Measurements from ENCODE around the gene MPC1L.

Gene MPC1L

DNA sequence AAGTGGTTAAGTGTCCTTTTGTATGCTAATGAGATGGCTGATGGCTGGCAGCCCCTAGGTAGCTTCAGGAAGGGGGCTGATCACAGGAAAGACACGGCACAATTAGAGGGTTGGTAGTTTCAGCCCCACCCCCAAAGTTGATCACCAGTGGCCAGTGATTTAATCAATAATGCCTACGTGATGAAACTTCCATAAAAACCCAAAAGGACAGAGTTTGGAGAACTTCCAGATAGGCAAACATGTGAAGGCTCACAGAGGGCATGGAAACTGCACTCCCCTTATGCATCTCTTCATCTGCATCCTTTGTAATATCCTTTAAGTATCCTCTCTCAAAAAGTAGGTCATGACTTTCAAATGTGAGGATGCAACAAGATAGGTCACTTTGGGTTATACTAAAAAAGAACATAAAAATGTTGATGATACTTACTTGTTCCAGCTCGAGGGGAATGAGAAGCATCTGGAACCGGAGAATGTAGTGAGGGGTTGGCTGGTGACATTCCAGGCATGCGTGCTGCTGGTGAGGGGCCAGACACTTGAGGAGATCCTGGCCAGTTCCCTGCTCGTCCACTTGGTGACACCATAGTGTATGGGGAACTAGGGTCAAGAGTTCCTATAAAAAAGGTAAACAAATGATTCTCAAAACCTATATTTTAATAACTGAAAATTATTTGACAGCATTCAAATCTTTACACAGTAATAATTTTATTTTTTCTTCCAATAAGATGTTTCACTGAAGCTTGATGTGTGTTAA, 40.8 kb downstream of the MPC1L start:
- no peak overlapping the region for H3K4me3 ChIP-seq (replicated peaks; ENCODE audit: insufficient read depth, low read length)
- H3K27ac ChIP-seq (replicated peaks), result no peak overlapping the region
- no peak for TF ChIP-seq SPI1 (IDR thresholded peaks at IDR 0.05; ENCODE audit: borderline replicate concordance, low read depth)
- no peak for TF ChIP-seq GABPA (IDR thresholded peaks at IDR 0.05; ENCODE audit: low read depth)
- TF ChIP-seq, protein P1, sequence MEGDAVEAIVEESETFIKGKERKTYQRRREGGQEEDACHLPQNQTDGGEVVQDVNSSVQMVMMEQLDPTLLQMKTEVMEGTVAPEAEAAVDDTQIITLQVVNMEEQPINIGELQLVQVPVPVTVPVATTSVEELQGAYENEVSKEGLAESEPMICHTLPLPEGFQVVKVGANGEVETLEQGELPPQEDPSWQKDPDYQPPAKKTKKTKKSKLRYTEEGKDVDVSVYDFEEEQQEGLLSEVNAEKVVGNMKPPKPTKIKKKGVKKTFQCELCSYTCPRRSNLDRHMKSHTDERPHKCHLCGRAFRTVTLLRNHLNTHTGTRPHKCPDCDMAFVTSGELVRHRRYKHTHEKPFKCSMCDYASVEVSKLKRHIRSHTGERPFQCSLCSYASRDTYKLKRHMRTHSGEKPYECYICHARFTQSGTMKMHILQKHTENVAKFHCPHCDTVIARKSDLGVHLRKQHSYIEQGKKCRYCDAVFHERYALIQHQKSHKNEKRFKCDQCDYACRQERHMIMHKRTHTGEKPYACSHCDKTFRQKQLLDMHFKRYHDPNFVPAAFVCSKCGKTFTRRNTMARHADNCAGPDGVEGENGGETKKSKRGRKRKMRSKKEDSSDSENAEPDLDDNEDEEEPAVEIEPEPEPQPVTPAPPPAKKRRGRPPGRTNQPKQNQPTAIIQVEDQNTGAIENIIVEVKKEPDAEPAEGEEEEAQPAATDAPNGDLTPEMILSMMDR (IDR thresholded peaks at IDR 0.05; ENCODE audit: insufficient read depth, low read length), result no peak
- no peak for TF ChIP-seq POLR2AphosphoS5 (IDR thresholded peaks at IDR 0.05; ENCODE audit: low read depth)
- TF ChIP-seq, protein P2, sequence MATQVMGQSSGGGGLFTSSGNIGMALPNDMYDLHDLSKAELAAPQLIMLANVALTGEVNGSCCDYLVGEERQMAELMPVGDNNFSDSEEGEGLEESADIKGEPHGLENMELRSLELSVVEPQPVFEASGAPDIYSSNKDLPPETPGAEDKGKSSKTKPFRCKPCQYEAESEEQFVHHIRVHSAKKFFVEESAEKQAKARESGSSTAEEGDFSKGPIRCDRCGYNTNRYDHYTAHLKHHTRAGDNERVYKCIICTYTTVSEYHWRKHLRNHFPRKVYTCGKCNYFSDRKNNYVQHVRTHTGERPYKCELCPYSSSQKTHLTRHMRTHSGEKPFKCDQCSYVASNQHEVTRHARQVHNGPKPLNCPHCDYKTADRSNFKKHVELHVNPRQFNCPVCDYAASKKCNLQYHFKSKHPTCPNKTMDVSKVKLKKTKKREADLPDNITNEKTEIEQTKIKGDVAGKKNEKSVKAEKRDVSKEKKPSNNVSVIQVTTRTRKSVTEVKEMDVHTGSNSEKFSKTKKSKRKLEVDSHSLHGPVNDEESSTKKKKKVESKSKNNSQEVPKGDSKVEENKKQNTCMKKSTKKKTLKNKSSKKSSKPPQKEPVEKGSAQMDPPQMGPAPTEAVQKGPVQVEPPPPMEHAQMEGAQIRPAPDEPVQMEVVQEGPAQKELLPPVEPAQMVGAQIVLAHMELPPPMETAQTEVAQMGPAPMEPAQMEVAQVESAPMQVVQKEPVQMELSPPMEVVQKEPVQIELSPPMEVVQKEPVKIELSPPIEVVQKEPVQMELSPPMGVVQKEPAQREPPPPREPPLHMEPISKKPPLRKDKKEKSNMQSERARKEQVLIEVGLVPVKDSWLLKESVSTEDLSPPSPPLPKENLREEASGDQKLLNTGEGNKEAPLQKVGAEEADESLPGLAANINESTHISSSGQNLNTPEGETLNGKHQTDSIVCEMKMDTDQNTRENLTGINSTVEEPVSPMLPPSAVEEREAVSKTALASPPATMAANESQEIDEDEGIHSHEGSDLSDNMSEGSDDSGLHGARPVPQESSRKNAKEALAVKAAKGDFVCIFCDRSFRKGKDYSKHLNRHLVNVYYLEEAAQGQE (IDR thresholded peaks at IDR 0.05; ENCODE audit: insufficient replicate concordance, low read depth), result no peak
- DNase-seq (ENCODE audit: low read depth in 1 of 2, low spot score in 1 of 2), result no peak
- no peaks in the 10 kb centered on the region for H3K27me3 ChIP-seq (ENCODE audit: insufficient read depth, poor library complexity, severe bottlenecking)

DNA sequence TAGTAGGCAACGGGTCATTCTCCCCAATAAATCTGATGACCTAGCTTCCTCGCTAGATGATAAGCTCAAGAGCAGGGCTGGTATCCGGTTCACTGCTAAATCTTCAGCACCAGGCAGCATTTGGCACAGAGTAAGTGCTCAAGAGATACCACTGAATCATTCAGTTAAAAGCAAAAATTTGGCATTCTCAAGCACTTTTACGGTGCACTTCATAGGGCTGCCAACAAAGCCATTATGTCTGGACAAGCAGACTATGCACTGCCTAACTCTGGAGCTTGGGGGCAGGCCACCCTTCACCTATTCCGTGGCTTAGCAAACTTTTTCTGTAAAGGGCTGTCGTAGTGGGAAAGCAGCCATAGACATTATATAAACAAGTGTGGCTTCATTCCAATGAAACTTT, 47.9 kb downstream of the MPC1L start:
- TF ChIP-seq GABPA (IDR thresholded peaks at IDR 0.05; ENCODE audit: low read depth), result no peak
- TF ChIP-seq SPI1 (IDR thresholded peaks at IDR 0.05; ENCODE audit: borderline replicate concordance, low read depth), result no peak
- TF ChIP-seq, protein P2 (IDR thresholded peaks at IDR 0.05; ENCODE audit: insufficient replicate concordance, low read depth), result no peak
- TF ChIP-seq POLR2AphosphoS5 (IDR thresholded peaks at IDR 0.05; ENCODE audit: low read depth), result no peak
- TF ChIP-seq, protein P1 (IDR thresholded peaks at IDR 0.05; ENCODE audit: insufficient read depth, low read length), result no peak

More for the DNA sequence above, 47.9 kb downstream of the MPC1L start:
- Histone ChIP-seq H3K27me3 (ENCODE audit: insufficient read depth, poor library complexity, severe bottlenecking) (no peaks in the 10 kb centered on the region), H3K4me3 (replicated peaks; ENCODE audit: insufficient read depth, low read length) (no peak overlapping the region), H3K27ac (replicated peaks) (no peak overlapping the region)
- DNase-seq (ENCODE audit: low read depth in 1 of 2, low spot score in 1 of 2), result no peak

Data from HL-60 (cell line).